SU-DHL-6 (cell line): ENCODE results near the gene ARRB1.

ENCODE experiments used
- H2AFZ ChIP-seq: fragments of 200-600 bp; sonication (generic); 2 replicates; pipeline ENCODE4 v1.6.1; 2014; ENCODE audit warnings: low read depth, mild to moderate bottlenecking, moderate library complexity, mixed read lengths, antibody characterized with exemption, low read length; ENCODE audit not compliant: severe bottlenecking
- H3F3A ChIP-seq: fragments of 200-600 bp; shearing (Covaris generic); 2 replicates; pipeline ENCODE4 v1.6.0; 2016; ENCODE audit warnings: antibody characterized with exemption, mild to moderate bottlenecking; ENCODE audit not compliant: insufficient read depth
- H3K27ac ChIP-seq: fragments of 200-600 bp; sonication (generic); 2 replicates; pipeline ENCODE4 v1.5.1; 2016; ENCODE audit warnings: low read depth, mild to moderate bottlenecking, low read length, moderate library complexity, mixed read lengths
- H3K27me3 ChIP-seq: fragments of 200-600 bp; sonication (generic), shearing (Covaris generic); 2 replicates; pipeline ENCODE4 v1.6.0; 2014; ENCODE audit warnings: mild to moderate bottlenecking, low read length
- H3K36me3 ChIP-seq: fragments of 200-600 bp; sonication (generic); 2 replicates; pipeline ENCODE4 v1.6.1; 2014; ENCODE audit warnings: mild to moderate bottlenecking, low read length, mixed read lengths
- H3K4me2 ChIP-seq: fragments of 300-600, 200-600 bp; shearing (Covaris generic), sonication (generic); 2 replicates; pipeline ENCODE4 v1.6.0; 2014; ENCODE audit warnings: low read length, low read depth, mild to moderate bottlenecking; ENCODE audit not compliant: poor library complexity, severe bottlenecking
- H3K4me3 ChIP-seq: fragments of 200-600 bp; sonication (generic); 2 replicates; pipeline ENCODE4 v1.5.1; 2014; ENCODE audit warnings: antibody characterized with exemption, low read length, mild to moderate bottlenecking, mixed read lengths; ENCODE audit not compliant: insufficient read depth, poor library complexity, severe bottlenecking
- H3K79me2 ChIP-seq: fragments of 200-600 bp; sonication (generic); 2 replicates; pipeline ENCODE4 v1.6.1; 2014; ENCODE audit warnings: mild to moderate bottlenecking, low read length, moderate library complexity; ENCODE audit not compliant: insufficient read depth
- H3K9ac ChIP-seq: fragments of 200-600 bp; sonication (generic); 2 replicates; pipeline ENCODE4 v1.7.0; 2014; ENCODE audit warnings: mild to moderate bottlenecking, low read length
- H3K9me2 ChIP-seq: fragments of 200-600 bp; sonication (generic); replicated peaks from 2 replicates; pipeline ENCODE4 v1.6.1; 2014; ENCODE audit warnings: low read length; ENCODE audit not compliant: insufficient read depth
- H3K9me3 ChIP-seq: fragments of 200-600 bp; sonication (generic); 2 replicates; pipeline ENCODE4 v1.6.1; 2014; ENCODE audit warnings: low read length, mixed read lengths; ENCODE audit not compliant: insufficient read depth
- H4K20me1 ChIP-seq: fragments of 200-600 bp; sonication (generic); 2 replicates; pipeline ENCODE4 v1.6.1; 2014; ENCODE audit warnings: low read depth, mild to moderate bottlenecking, antibody characterized with exemption, low read length, moderate library complexity, mixed read lengths
- CTCF ChIP-seq: fragments of 200-600 bp; sonication (generic); IDR thresholded peaks from one replicate; pipeline ENCODE4 v1.5.1; 2017; ENCODE audit warnings: antibody characterized with exemption, mild to moderate bottlenecking, low read length, moderate library complexity; ENCODE audit not compliant: insufficient read depth, poor library complexity, severe bottlenecking
- EZH2phosphoT487 ChIP-seq: fragments of 200-600 bp; sonication (generic), shearing (Covaris generic); conservative IDR thresholded peaks from 2 replicates; pipeline ENCODE4 v1.6.1; 2018; ENCODE audit warnings: mild to moderate bottlenecking, antibody characterized with exemption, low read length, moderate library complexity, mixed read lengths

Gene ARRB1

GRCh38 chr11:75285776-75286360 lies 65.6 kb downstream of the ARRB1 start:
- no peak for TF ChIP-seq EZH2phosphoT487
- no peak for TF ChIP-seq CTCF
- Histone ChIP-seq H3F3A (no peaks in the 10 kb centered on the region), H2AFZ (no peak overlapping the region), H3K9me2 (no peaks in the 10 kb centered on the region), H3K4me2 (no peak overlapping the region), H3K4me3 (no peak overlapping the region), H3K79me2 (no peaks in the 10 kb centered on the region), H3K9me3 (no peaks in the 10 kb centered on the region), H3K27me3 (no peaks in the 10 kb centered on the region), H3K36me3 (no peaks in the 10 kb centered on the region), H3K27ac (no peak overlapping the region), H4K20me1 (no peaks in the 10 kb centered on the region), H3K9ac (no peak overlapping the region)

DNA sequence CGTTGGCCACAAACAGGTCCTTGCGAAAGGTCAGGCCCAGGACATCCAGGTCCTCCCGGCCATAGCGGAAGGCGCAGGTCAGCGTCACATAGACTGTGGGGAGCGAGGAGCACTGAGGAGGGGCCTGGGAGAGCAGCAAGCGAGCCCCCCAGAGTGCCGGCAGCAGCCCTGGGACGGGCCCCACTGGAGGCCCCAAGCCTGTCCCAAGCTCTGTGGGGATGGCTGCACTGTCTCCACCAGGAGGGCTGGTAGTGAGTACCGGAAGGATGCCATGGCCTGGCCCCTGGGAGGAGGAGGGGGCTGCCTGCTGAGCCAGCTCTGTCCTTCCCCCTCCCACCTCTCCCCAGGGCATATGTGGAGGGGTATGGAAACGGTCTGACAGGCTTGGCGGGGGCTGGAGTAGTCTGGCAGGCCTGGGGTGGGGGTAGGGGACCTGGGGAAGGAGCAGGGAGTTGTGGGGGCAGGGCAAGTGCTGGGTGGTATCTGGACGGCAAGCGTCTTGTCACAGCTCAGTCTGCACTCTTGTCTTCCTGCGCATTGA lies 68.0 kb downstream of the ARRB1 start:
- no peaks in the 10 kb centered on the region for H4K20me1 ChIP-seq
- H3K9ac ChIP-seq: no peak overlapping the region
- no peaks in the 10 kb centered on the region for H3K9me2 ChIP-seq
- no peak overlapping the region for H3K4me2 ChIP-seq
- H3K27ac ChIP-seq: no peak overlapping the region
- no peaks in the 10 kb centered on the region for H3K36me3 ChIP-seq
- no peak overlapping the region for H3K4me3 ChIP-seq
- H3F3A ChIP-seq: no peaks in the 10 kb centered on the region
- H3K27me3 ChIP-seq: no peaks in the 10 kb centered on the region
- no peaks in the 10 kb centered on the region for H3K9me3 ChIP-seq
- no peaks in the 10 kb centered on the region for H3K79me2 ChIP-seq
- TF ChIP-seq EZH2phosphoT487 (no peak), CTCF (no peak)
- H2AFZ ChIP-seq: no peak overlapping the region

- Histone ChIP-seq H3K9me2 (no peaks in the 10 kb centered on the region), H2AFZ (no peak overlapping the region), H3K4me3 (no peak overlapping the region), H3K27ac (no peak overlapping the region), H3K79me2 (no peaks in the 10 kb centered on the region), H3K4me2 (no peak overlapping the region), H4K20me1 (no peaks in the 10 kb centered on the region), H3K27me3 (no peaks in the 10 kb centered on the region), H3F3A (no peaks in the 10 kb centered on the region), H3K9ac (no peak overlapping the region), H3K9me3 (no peaks in the 10 kb centered on the region), H3K36me3 (no peaks in the 10 kb centered on the region)
- no peak for TF ChIP-seq CTCF
These were observed 69.9 kb downstream of the ARRB1 start for GRCh38 chr11:75281469-75282095.
